WERI-Rb-1 (cell line): ENCODE data around the gene MBP.
A peak's percentile ranks its signal among the peaks of the same experiment; 100 is the strongest.

ENCODE experiments used
- DNase-seq: peaks from one replicate; pipeline ENCODE4 v3.0.0-alpha.2; 2020
- H3K27ac ChIP-seq: fragments of 250-450 bp; sonication (Bioruptor Pico); 2 replicates; pipeline ENCODE4 v1.5.1; 2020; ENCODE audit warnings: mild to moderate bottlenecking, moderate library complexity
- H3K27me3 ChIP-seq: fragments of 250-450 bp; sonication (Bioruptor Pico); 2 replicates; pipeline ENCODE4 v1.5.1; 2021; ENCODE audit warnings: mild to moderate bottlenecking, low read depth, moderate library complexity; ENCODE audit not compliant: insufficient read depth, severe bottlenecking
- H3K36me3 ChIP-seq: fragments of 250-450 bp; sonication (Bioruptor Pico); 2 replicates; pipeline ENCODE4 v1.5.1; 2020; ENCODE audit warnings: mild to moderate bottlenecking, moderate library complexity
- H3K4me3 ChIP-seq: 2 replicates; pipeline ENCODE4 v1.5.1; 2011; ENCODE audit warnings: low read depth, mild to moderate bottlenecking, control low read depth, low read length
- H3K9me3 ChIP-seq: fragments of 250-450 bp; sonication (Bioruptor Pico); 2 replicates; pipeline ENCODE4 v1.5.1; 2021; ENCODE audit warnings: mild to moderate bottlenecking, moderate library complexity; ENCODE audit not compliant: severe bottlenecking
- TF ChIP-seq, protein P1 (sequence below): IDR thresholded peaks from 2 replicates; pipeline ENCODE4 v1.5.1; 2011; ENCODE audit warnings: low read depth, mild to moderate bottlenecking, control low read depth, inconsistent platforms, low read length

MBP gene

DNA sequence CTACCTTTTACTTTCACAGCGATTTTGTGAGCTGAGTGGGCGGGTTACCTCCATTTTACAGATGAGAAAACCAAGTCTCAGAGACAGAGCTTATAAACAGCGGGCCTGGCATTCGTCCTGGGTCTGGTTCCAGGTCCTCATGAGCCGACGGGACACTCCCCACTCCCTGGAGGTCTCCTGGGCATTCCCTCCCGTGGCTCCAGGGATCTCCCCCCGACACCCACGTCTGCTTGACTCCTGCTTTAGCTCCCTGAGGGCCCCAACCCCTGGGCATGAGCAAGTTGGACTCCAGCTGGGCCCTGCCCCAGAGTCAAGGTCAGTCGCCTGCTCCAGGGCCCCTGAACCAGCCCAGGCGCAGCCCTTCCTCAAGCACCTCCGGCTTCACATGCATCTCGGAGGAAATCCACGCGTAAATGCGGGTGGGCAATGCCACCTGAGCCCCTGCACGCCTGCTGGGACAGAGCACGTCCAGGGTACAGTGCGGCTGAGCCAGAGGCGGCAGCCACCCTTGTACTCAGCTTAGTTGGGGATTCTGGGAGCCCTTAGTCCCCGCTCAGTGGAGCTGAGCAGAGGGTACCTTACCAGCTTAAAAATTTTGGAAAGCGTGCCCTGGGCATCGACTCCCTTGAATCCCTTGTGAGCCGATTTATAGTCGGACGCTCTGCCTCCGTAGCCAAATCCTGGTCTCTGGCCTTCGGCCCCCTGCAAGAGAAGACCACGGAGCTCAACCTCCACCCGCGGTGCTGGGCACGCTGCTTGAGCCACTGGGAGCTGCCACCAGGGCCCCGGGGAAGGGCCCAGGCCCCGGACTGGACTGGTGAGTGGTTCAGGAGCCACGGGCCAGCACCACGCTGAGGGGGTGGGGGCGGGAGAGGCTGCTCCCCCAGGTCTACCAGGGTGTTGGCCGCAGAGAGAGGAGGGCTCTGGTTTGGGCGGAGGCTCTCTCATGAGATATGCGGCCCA lies 148.1 kb downstream of the MBP start:
- no peak overlapping the region for H3K4me3 ChIP-seq
- H3K9me3 ChIP-seq = no peaks in the 10 kb centered on the region
- no peaks in the 10 kb centered on the region for H3K27me3 ChIP-seq
- TF ChIP-seq, protein P1, sequence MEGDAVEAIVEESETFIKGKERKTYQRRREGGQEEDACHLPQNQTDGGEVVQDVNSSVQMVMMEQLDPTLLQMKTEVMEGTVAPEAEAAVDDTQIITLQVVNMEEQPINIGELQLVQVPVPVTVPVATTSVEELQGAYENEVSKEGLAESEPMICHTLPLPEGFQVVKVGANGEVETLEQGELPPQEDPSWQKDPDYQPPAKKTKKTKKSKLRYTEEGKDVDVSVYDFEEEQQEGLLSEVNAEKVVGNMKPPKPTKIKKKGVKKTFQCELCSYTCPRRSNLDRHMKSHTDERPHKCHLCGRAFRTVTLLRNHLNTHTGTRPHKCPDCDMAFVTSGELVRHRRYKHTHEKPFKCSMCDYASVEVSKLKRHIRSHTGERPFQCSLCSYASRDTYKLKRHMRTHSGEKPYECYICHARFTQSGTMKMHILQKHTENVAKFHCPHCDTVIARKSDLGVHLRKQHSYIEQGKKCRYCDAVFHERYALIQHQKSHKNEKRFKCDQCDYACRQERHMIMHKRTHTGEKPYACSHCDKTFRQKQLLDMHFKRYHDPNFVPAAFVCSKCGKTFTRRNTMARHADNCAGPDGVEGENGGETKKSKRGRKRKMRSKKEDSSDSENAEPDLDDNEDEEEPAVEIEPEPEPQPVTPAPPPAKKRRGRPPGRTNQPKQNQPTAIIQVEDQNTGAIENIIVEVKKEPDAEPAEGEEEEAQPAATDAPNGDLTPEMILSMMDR = no peak
- DNase-seq = no peak
- H3K27ac ChIP-seq = no peak overlapping the region
- no peaks in the 10 kb centered on the region for H3K36me3 ChIP-seq

DNA sequence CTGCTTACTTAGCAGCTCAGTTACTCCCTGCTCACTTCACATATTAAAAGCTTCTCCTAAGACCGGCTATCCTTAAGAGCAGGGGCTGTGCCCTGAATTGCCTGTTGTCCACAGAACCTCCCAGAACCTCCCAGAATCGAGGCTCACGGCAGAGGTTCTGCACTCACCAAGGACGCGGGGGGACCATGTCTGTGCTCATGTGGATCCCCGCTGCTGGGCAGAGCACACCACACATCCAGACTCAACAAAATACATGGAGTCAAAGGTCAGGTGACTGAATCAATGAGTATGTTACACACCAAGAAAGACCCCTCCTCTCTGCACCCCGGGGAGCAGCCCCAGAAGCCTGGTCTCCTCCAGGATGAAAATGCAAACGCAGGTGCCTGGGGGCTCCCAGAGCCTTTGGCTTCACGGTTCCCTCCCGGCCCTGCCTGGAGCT lies 149.0 kb downstream of the MBP start:
- TF ChIP-seq, protein P1 = no peak
- Histone ChIP-seq H3K27ac (no peak overlapping the region; the same call in 1 of the 2 replicates), H3K9me3 (no peaks in the 10 kb centered on the region), H3K27me3 (no peaks in the 10 kb centered on the region), H3K36me3 (no peaks in the 10 kb centered on the region), H3K4me3 (no peak overlapping the region)
- DNase-seq = no peak

DNA sequence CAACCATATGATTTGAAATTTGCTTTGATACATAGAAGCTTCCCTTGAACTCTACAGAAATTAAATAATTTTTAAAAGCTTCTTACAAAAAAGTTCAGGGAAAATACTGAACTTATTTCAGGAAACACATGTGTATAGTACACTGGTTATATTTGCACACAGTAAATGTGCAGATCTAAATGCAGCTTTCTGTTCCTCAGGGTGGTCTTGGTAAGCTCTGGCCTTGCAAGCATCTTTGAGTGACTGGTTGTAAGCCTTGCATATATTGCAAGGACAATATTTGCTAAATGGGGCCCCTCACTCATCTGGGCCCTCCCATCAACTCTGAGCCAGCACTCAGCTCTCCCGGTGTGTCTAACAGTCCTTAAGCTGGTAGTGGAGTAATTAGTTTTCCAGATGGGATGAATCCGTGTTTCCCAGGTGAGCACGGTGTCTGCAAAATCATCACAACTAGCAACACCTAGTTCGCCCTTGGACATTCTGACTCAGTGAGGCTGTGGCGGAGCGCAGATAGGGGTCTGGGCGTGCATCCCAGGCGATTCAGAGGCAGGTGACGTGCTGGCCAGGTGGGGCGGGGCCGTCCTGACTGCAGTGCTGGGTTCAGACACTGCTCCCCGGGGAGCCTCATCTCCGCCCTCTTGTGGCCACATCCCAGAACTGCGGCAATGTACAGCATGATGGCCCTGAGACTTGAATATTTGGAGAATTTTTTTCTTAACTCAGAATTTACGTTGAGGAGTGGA lies 149.6 kb downstream of the MBP start:
- peak; percentile 96 for DNase-seq
- Histone ChIP-seq H3K4me3 (peak overlapping the region; percentile 10; the same call in 1 of the 2 replicates), H3K27me3 (no peaks in the 10 kb centered on the region), H3K9me3 (no peaks in the 10 kb centered on the region), H3K36me3 (no peaks in the 10 kb centered on the region), H3K27ac (no peak overlapping the region)
- TF ChIP-seq, protein P1 = peak; percentile 95

DNA sequence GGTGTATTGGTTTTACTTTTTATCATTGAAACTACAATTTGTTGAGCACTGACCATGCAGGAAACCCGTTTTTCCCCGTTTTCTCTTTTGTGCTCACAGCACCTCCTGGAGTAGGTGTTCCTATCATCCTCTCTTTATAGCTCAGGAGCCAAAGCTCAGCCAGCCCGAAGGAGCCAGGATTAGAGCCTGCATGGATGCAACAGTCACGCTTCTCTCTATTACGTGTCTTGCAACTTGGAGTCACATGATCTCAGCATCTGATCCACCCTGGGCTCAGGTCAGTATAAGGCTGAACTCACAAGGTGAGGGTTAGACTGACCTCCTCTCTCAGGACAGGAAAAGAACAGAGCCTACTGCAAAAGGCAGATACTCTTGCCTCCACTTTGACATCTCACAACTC lies 150.5 kb downstream of the MBP start:
- H3K27ac ChIP-seq = no peak overlapping the region
- no peak overlapping the region for H3K4me3 ChIP-seq
- no peaks in the 10 kb centered on the region for H3K27me3 ChIP-seq
- H3K9me3 ChIP-seq = no peaks in the 10 kb centered on the region
- no peaks in the 10 kb centered on the region for H3K36me3 ChIP-seq
- no peak for DNase-seq
- TF ChIP-seq, protein P1 = no peak

DNA sequence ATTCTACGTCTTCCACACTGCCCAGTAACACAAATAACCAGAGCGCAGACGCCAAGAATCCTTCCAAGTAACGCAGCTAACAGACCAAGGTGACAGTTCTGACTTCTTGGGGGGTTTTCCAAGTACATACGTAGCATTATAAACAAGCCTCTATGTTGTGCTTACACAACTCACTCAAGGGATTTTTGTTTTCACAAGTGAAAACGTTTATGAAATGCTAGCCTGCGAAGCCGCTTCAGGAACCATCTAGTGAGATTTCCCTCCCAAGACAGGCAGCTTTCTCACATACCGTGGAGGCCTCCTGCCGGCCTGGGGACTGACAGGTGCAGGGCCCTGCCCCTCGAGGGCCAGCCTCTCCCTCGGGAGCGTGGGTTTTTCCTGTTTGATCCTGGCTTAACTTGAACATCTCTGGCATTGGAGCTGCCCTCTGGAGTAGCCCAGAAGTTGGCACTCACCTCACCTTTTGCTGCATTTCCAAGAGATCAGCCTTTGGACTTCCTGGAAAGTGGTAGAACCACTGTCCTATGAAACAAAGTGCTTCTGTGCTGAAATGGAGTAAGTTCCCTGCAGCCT lies 151.1 kb downstream of the MBP start:
- DNase-seq = no peak
- no peaks in the 10 kb centered on the region for H3K36me3 ChIP-seq
- no peak overlapping the region for H3K4me3 ChIP-seq
- H3K27me3 ChIP-seq = no peaks in the 10 kb centered on the region
- H3K27ac ChIP-seq = no peak overlapping the region
- TF ChIP-seq, protein P1 = no peak
- no peaks in the 10 kb centered on the region for H3K9me3 ChIP-seq
